Measurements from ENCODE around the gene DYNLL2.
"Not testable (repeated sequence)": the region's sequence is repeated elsewhere in the genome, so short reads cannot be mapped to it uniquely, and the experiment has no call there.

Gene DYNLL2

DNA sequence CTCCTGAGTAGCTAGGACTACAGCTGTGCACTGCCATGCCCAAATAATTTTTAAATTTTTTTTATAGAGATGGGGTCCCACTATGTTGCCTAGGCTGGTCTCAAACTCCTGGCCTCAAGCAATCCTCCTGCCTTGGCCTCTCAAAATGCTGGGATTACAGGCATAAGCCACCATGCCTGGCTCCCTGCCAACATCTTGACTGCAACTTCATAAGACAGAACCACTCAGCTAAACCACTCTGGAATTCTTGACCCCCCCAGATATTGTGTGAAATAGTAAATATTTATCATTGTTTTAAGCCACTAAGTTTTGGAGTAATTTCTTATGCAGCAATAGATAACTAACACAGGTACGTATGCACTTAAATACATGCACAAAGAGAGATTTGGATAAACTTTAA lies 26.0 kb downstream of the DYNLL2 start:
- no peaks in the 10 kb centered on the region for H3K4me1 ChIP-seq (ENCODE audit: insufficient read depth, low read length)
- H3K27me3 ChIP-seq (ENCODE audit: insufficient read depth, low read length) = peaks cover 3% of the 10 kb centered on the region; the same call in 1 of the 2 replicates
- H3K9me3 ChIP-seq (ENCODE audit: insufficient read depth, low read depth, low read length) = no peaks in the 10 kb centered on the region
- H3K4me3 ChIP-seq (ENCODE audit: low read length) = no peak overlapping the region
- no CpG with 5 or more reads among the region's 1 CpG for WGBS
- no peak overlapping the region for H3K27ac ChIP-seq (ENCODE audit: low read depth, low read length)
- no peaks in the 10 kb centered on the region for H3K36me3 ChIP-seq (ENCODE audit: insufficient read depth, low read length)
- no peak overlapping the region for H3K9ac ChIP-seq (ENCODE audit: low read depth, low read length)

- 84% methylated on average over 5 of the region's 5 CpGs for WGBS
- Histone ChIP-seq H3K27ac (ENCODE audit: low read depth, low read length) (no peak overlapping the region), H3K36me3 (ENCODE audit: insufficient read depth, low read length) (no peaks in the 10 kb centered on the region), H3K9ac (ENCODE audit: low read depth, low read length) (no peak overlapping the region), H3K9me3 (ENCODE audit: insufficient read depth, low read depth, low read length) (no peaks in the 10 kb centered on the region), H3K27me3 (ENCODE audit: insufficient read depth, low read length) (peaks cover 7% of the 10 kb centered on the region; the same call in 1 of the 2 replicates), H3K4me3 (ENCODE audit: low read length) (no peak overlapping the region), H3K4me1 (ENCODE audit: insufficient read depth, low read length) (no peaks in the 10 kb centered on the region)
These were observed 26.8 kb downstream of the DYNLL2 start for GRCh38 chr17:58110012-58110411.

GRCh38 chr17:58111676-58112075 lies 28.5 kb downstream of the DYNLL2 start:
- Histone ChIP-seq H3K9me3 (ENCODE audit: insufficient read depth, low read depth, low read length) (no peaks in the 10 kb centered on the region), H3K4me3 (ENCODE audit: low read length) (no peak overlapping the region), H3K4me1 (ENCODE audit: insufficient read depth, low read length) (no peaks in the 10 kb centered on the region), H3K9ac (ENCODE audit: low read depth, low read length) (no peak overlapping the region), H3K27me3 (ENCODE audit: insufficient read depth, low read length) (peaks cover 7% of the 10 kb centered on the region; the same call in 1 of the 2 replicates), H3K36me3 (ENCODE audit: insufficient read depth, low read length) (no peaks in the 10 kb centered on the region), H3K27ac (ENCODE audit: low read depth, low read length) (no peak overlapping the region)
- WGBS = 84% methylated on average over 3 of the region's 3 CpGs

DNA sequence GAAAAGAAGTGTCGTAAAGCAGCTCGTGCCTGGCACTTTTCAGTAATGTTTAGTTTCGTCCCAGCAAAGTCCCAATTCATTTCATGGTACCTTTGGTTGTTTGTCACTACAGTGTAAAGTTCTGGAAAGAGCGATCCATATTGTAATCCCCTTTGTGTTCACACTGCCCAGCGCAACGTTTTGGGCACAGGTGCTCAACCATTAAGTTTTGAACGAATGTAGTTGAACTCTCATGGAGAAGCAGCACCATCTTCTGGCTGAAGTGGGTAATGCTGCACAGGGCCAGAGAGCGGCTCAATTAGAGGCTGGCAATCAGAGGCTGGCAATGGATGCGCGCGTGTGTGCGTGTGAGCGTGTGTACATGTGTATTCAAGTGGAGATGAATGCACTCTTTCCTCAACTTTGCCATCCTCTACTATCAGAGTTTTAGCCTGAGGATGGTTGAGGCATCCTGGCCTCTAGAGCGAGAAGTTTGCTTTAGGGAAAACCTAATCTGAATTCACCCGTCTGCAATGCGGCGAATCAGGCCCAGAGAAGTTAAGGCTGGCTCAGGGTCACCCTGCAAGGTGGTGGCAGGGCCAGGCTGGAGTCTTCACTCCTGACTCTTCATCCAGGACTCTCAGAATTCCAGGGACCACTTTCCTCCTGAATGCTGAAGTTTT lies 29.9 kb downstream of the DYNLL2 start:
- Histone ChIP-seq H3K4me1 (ENCODE audit: insufficient read depth, low read length) (no peaks in the 10 kb centered on the region), H3K27me3 (ENCODE audit: insufficient read depth, low read length) (peaks cover 11% of the 10 kb centered on the region; the same call in 1 of the 2 replicates), H3K9ac (ENCODE audit: low read depth, low read length) (no peak overlapping the region), H3K27ac (ENCODE audit: low read depth, low read length) (no peak overlapping the region), H3K36me3 (ENCODE audit: insufficient read depth, low read length) (no peaks in the 10 kb centered on the region), H3K4me3 (ENCODE audit: low read length) (no peak overlapping the region), H3K9me3 (ENCODE audit: insufficient read depth, low read depth, low read length) (no peaks in the 10 kb centered on the region)
- 49% methylated on average over 17 of the region's 17 CpGs for WGBS

- Histone ChIP-seq H3K9ac (ENCODE audit: low read depth, low read length) (no peak overlapping the region), H3K36me3 (ENCODE audit: insufficient read depth, low read length) (no peaks in the 10 kb centered on the region), H3K27me3 (ENCODE audit: insufficient read depth, low read length) (peaks cover 12% of the 10 kb centered on the region; the same call in 1 of the 2 replicates), H3K9me3 (ENCODE audit: insufficient read depth, low read depth, low read length) (no peaks in the 10 kb centered on the region), H3K4me1 (ENCODE audit: insufficient read depth, low read length) (no peaks in the 10 kb centered on the region), H3K4me3 (ENCODE audit: low read length) (no peak overlapping the region), H3K27ac (ENCODE audit: low read depth, low read length) (no peak overlapping the region)
- WGBS = 89% methylated on average over 4 of the region's 4 CpGs
These were observed 30.7 kb downstream of the DYNLL2 start for GRCh38 chr17:58113947-58114346.

GRCh38 chr17:58117382-58117781 lies 34.2 kb downstream of the DYNLL2 start:
- no peak overlapping the region for H3K27ac ChIP-seq (ENCODE audit: low read depth, low read length)
- no peak overlapping the region for H3K9ac ChIP-seq (ENCODE audit: low read depth, low read length)
- H3K27me3 ChIP-seq (ENCODE audit: insufficient read depth, low read length) = peaks cover 15% of the 10 kb centered on the region; the same call in 1 of the 2 replicates
- H3K4me3 ChIP-seq (ENCODE audit: low read length) = no peak overlapping the region
- H3K4me1 ChIP-seq (ENCODE audit: insufficient read depth, low read length) = no peaks in the 10 kb centered on the region
- H3K9me3 ChIP-seq (ENCODE audit: insufficient read depth, low read depth, low read length) = no peaks in the 10 kb centered on the region
- H3K36me3 ChIP-seq (ENCODE audit: insufficient read depth, low read length) = no peaks in the 10 kb centered on the region
- 93% methylated on average over 5 of the region's 5 CpGs for WGBS

DNA sequence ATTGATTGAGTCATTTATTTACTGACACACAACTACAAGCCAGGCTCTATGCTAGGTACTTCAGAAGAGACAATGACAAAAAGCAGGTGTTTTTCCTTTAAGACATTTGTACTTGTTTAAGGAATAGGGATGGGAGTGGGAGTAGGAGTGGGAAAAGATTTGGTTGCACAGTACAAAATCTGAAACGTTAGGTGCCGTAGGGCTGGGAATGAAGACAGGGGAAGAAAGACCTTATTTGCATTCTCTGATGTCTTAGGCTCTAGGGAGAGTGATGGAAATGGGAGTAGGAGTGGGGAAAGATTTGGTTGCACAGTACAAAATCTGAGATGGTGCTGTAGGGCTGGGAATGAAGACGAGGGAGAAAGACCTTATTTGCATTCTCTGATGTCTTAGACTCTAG lies 36.3 kb downstream of the DYNLL2 start:
- no peak overlapping the region for H3K9ac ChIP-seq (ENCODE audit: low read depth, low read length)
- no peak overlapping the region for H3K27ac ChIP-seq (ENCODE audit: low read depth, low read length)
- 70% methylated on average over 3 of the region's 3 CpGs for WGBS
- no peak overlapping the region for H3K4me3 ChIP-seq (ENCODE audit: low read length)
- H3K4me1 ChIP-seq (ENCODE audit: insufficient read depth, low read length) = no peaks in the 10 kb centered on the region
- H3K9me3 ChIP-seq (ENCODE audit: insufficient read depth, low read depth, low read length) = no peaks in the 10 kb centered on the region
- no peaks in the 10 kb centered on the region for H3K36me3 ChIP-seq (ENCODE audit: insufficient read depth, low read length)
- peaks cover 9% of the 10 kb centered on the region; the same call in 1 of the 2 replicates for H3K27me3 ChIP-seq (ENCODE audit: insufficient read depth, low read length)

DNA sequence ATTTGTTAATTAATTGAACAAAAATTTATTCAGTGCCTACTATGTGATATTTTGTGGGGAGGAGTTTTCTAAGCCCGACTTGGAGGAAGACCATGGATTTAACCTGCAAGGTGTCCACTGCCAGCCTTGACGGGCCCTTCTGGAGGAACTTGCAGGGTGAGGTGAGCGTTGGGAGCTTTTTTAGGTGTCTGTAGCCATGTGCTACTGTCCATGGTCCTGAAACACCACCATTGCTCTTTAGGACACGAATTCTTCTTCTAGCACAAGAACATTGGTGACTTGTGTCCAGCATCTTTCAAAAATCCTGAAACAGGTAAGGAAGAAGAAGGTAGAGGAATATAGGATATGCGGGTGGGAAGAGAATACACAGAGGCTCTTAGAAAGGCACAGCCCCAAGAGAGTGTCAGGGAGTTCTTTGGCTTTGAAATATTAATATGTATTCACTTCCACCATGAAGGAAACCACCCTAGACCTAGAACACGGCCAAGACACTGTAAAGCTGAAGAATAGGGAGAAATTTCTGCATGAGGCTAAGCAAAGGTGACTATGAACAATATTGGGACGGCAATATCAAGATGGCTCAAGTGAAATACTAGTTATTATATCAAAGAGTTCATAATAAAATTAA lies 37.1 kb downstream of the DYNLL2 start:
- no peak overlapping the region for H3K27ac ChIP-seq (ENCODE audit: low read depth, low read length)
- no peaks in the 10 kb centered on the region for H3K36me3 ChIP-seq (ENCODE audit: insufficient read depth, low read length)
- no peak overlapping the region for H3K4me3 ChIP-seq (ENCODE audit: low read length)
- peaks cover 9% of the 10 kb centered on the region for H3K27me3 ChIP-seq (ENCODE audit: insufficient read depth, low read length)
- H3K4me1 ChIP-seq (ENCODE audit: insufficient read depth, low read length) = no peaks in the 10 kb centered on the region
- 32% methylated on average over 6 of the region's 7 CpGs for WGBS
- H3K9me3 ChIP-seq (ENCODE audit: insufficient read depth, low read depth, low read length) = no peaks in the 10 kb centered on the region
- H3K9ac ChIP-seq (ENCODE audit: low read depth, low read length) = no peak overlapping the region

DNA sequence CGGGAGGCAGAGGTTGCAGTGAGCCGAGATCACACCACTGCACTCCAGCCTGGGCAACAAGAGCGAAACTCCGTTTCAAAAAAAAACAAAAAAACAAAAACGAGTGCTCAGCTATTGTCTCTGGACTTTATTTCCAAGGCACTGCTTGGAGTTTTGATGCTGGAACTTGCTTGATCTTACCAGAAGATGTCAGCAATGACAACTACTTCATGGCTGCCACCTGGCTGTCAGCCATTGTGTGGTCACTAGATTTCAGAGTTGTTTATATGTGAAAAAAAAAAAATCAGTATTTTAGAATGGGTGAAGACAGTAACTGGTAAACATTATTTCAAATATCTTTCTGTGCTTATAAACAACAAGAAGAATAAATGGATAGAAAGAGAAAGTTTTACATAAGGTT lies 38.7 kb downstream of the DYNLL2 start:
- Histone ChIP-seq H3K9me3 (ENCODE audit: insufficient read depth, low read depth, low read length) (no peaks in the 10 kb centered on the region), H3K27me3 (ENCODE audit: insufficient read depth, low read length) (peaks cover 20% of the 10 kb centered on the region), H3K4me3 (ENCODE audit: low read length) (no peak overlapping the region), H3K36me3 (ENCODE audit: insufficient read depth, low read length) (no peaks in the 10 kb centered on the region), H3K9ac (ENCODE audit: low read depth, low read length) (no peak overlapping the region), H3K4me1 (ENCODE audit: insufficient read depth, low read length) (no peaks in the 10 kb centered on the region), H3K27ac (ENCODE audit: low read depth, low read length) (no peak overlapping the region)
- 46% methylated on average over 5 of the region's 5 CpGs for WGBS

DNA sequence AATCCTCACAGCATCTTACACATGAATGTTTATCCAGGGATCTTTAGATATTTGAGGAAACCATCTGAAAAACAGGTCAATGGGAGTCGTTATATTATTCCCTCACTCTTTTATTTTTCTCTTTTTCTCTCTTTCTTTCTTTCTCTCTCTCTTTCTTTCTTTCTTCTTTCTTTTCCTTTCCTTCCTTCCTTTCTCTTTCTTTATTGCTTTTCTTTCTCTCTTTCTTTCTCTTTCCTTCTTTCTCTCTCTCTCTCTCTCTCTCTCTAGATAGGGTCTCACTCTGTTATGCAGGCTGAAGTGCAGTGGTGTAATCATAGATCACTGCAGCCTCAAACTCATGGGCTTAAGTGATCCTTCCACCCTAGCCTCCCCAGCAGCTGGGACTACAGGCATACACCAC lies 44.6 kb downstream of the DYNLL2 start:
- H3K9ac ChIP-seq (ENCODE audit: low read depth, low read length) = no peak overlapping the region
- H3K36me3 ChIP-seq (ENCODE audit: insufficient read depth, low read length) = no peaks in the 10 kb centered on the region
- 58% methylated on average over 1 of the region's 1 CpG for WGBS
- no peaks in the 10 kb centered on the region for H3K9me3 ChIP-seq (ENCODE audit: insufficient read depth, low read depth, low read length)
- H3K27me3 ChIP-seq (ENCODE audit: insufficient read depth, low read length) = peaks cover 42% of the 10 kb centered on the region
- no peaks in the 10 kb centered on the region for H3K4me1 ChIP-seq (ENCODE audit: insufficient read depth, low read length)
- H3K27ac ChIP-seq (ENCODE audit: low read depth, low read length) = no peak overlapping the region
- H3K4me3 ChIP-seq (ENCODE audit: low read length) = no peak overlapping the region

DNA sequence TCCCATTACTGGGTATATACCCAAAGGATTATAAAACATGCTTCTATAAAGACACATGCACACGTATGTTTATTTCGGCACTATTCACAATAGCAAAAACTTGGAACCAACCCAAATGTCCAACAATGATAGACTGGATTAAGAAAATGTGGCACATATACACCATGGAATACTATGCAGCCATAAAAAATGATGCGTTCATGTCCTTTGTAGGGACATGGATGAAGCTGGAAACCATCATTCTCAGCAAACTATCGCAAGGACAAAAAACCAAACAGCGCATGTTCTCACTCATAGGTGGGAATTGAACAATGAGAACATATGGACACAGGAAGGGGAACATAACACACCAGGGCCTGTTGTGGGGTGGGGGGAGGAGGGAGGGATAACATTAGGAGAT lies 49.5 kb downstream of the DYNLL2 start:
- H3K9ac ChIP-seq (ENCODE audit: low read depth, low read length); H3K27ac ChIP-seq (ENCODE audit: low read depth, low read length); H3K9me3 ChIP-seq (ENCODE audit: insufficient read depth, low read depth, low read length); H3K4me3 ChIP-seq (ENCODE audit: low read length); H3K36me3 ChIP-seq (ENCODE audit: insufficient read depth, low read length); H3K4me1 ChIP-seq (ENCODE audit: insufficient read depth, low read length): not testable (repeated sequence)
- 97% methylated on average over 3 of the region's 5 CpGs for WGBS
- H3K27me3 ChIP-seq (ENCODE audit: insufficient read depth, low read length) = peaks cover 49% of the 10 kb centered on the region

Data from HUES64 (cell line).